Upper lobe of right lung (tissue), 1 donor: ENCODE data around the gene KCNJ8. TPM values are rescaled to one million over a fixed set of nuclear protein-coding genes. Genes with fewer than 3 reads are reported as not detected.
A peak's percentile ranks its signal among the peaks of the same experiment; 100 is the strongest.
"Not testable (repeated sequence)": the region's sequence is repeated elsewhere in the genome, so short reads cannot be mapped to it uniquely, and the experiment has no call there.

Source experiments
- ATAC-seq: fragments of 200-7000 bp; cut with Tn5 transposase; one replicate; pipeline ENCODE4 v1.9.1; 2020; ENCODE audit warnings: mild to moderate bottlenecking, moderate library complexity
- DNase-seq: peaks from one replicate; pipeline ENCODE4 v3.0.0-alpha.2; 2020
- H3K27ac ChIP-seq: fragments of 200-600 bp; one replicate; pipeline ENCODE4 v1.8.0; 2022
- H3K27me3 ChIP-seq: fragments of 200-600 bp; one replicate; pipeline ENCODE4 v1.8.0; 2022; ENCODE audit warnings: mild to moderate bottlenecking
- H3K36me3 ChIP-seq: fragments of 200-600 bp; one replicate; pipeline ENCODE4 v1.8.0; 2022
- H3K4me1 ChIP-seq: fragments of 200-600 bp; one replicate; pipeline ENCODE4 v1.8.0; 2022
- H3K4me3 ChIP-seq: fragments of 200-600 bp; one replicate; pipeline ENCODE4 v1.8.0; 2022; ENCODE audit warnings: mild to moderate bottlenecking
- H3K9me3 ChIP-seq: fragments of 200-600 bp; one replicate; pipeline ENCODE4 v1.8.0; 2022
- intact Hi-C: fragments of 100-400 bp; cut with DNase I; formaldehyde crosslinking; loops from one replicate; pipeline ENCODE4 v1.11.0; 2022
- total RNA-seq: library from RNA; stranded (reverse); fragmentation: NEBNext Ultra II Directional; extraction: Animal tissue kit (Norgen Biotek cat#: 25700); gene quantifications from one replicate; pipeline ENCODE4 v1.2.1, GENCODE V29; 2021
- TF ChIP-seq, protein P1 (sequence below): fragments of 200-600 bp; IDR thresholded peaks from one replicate; pipeline ENCODE4 v1.8.0; 2022; ENCODE audit warnings: antibody characterized with exemption
- donor health status: DM: no; HTN: yes; CAD: no; lungs with severe emphysema.

KCNJ8 gene
- total RNA-seq, 1 donor from 2014 or later = 20.9 TPM

DNA sequence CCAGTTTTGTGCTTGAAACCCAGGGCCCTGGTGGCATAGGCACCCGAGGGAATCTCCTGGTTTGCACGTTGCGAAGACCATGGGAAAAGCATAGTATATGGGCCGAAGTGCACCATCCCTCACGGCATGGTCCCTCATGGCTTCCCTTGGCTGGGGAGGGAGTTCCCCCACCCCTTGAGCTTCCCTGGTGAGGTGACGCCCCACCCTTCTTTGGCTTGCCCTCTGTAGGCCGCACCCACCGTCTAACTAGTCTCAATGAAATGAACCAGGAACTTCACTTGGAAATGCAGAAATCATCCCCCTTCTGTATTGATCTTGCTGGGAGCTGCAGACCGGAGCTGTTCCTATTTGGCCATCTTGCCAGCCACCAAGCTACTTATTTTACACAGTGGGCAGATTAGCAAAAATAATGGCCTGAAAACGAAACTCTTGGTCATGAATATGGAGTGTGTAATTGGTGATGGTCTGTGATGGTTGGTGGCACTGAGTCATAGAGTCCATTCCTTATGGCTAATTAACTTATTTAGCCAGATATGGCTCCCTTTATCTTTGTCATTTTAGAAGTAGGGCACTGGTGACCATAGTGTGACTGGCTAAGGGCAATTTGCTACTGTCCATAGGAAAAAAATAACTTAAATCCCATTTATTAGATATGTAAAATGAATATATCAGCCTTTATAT, 21.3 kb upstream of the KCNJ8 start:
- intact Hi-C loops = no loop called here
- no peak for ATAC-seq
- no peak for DNase-seq
- no peak overlapping the region for H3K4me3 ChIP-seq
- TF ChIP-seq, protein P1, sequence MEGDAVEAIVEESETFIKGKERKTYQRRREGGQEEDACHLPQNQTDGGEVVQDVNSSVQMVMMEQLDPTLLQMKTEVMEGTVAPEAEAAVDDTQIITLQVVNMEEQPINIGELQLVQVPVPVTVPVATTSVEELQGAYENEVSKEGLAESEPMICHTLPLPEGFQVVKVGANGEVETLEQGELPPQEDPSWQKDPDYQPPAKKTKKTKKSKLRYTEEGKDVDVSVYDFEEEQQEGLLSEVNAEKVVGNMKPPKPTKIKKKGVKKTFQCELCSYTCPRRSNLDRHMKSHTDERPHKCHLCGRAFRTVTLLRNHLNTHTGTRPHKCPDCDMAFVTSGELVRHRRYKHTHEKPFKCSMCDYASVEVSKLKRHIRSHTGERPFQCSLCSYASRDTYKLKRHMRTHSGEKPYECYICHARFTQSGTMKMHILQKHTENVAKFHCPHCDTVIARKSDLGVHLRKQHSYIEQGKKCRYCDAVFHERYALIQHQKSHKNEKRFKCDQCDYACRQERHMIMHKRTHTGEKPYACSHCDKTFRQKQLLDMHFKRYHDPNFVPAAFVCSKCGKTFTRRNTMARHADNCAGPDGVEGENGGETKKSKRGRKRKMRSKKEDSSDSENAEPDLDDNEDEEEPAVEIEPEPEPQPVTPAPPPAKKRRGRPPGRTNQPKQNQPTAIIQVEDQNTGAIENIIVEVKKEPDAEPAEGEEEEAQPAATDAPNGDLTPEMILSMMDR = no peak
- no peaks in the 10 kb centered on the region for H3K36me3 ChIP-seq
- H3K27me3 ChIP-seq = no peaks in the 10 kb centered on the region
- H3K9me3 ChIP-seq = no peaks in the 10 kb centered on the region
- H3K4me1 ChIP-seq = no peaks in the 10 kb centered on the region
- H3K27ac ChIP-seq = no peak overlapping the region

DNA sequence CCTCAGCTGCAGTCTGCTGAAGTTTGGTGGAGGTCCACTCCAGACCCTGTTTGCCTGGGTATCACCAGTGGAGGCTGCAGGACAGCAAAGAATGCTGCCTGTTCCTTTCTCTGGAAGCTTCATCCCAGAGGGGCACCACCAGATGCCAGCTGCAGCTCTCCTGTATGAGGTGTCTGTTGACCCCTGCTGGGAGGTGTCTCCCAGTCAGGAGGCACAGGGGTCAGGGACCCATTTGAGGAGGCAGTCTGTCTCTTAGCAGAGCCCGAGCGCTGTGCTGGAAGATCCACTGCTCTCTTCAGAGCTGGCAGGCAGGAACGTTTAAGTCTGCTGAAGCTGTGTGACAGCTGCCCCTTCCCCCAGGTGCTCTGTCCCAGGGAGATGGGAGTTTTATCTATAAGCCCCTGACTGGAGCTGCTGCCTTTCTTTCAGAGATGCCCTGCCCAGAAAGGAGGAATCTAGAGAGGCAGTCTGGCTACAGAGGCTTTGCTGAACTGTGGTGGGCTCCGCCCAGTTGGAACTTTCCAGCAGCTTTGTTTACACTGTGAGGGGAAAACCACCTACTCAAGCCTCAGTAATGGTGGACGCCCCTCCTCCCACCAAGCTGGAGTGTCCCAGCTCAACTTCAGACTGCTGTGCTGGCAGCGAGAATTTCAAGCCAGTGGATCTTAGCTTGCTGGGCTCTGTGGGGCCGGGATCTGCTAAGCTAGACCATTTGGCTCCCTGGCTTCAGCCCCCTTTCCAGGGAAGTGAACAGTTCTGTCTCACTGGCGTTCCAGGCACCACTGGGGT, 20.5 kb upstream of the KCNJ8 start:
- H3K4me1 ChIP-seq, H3K27ac ChIP-seq, intact Hi-C loops, H3K4me3 ChIP-seq, H3K27me3 ChIP-seq, ATAC-seq, H3K9me3 ChIP-seq, H3K36me3 ChIP-seq: not testable (repeated sequence)
- peak; percentile 76 for DNase-seq

DNA sequence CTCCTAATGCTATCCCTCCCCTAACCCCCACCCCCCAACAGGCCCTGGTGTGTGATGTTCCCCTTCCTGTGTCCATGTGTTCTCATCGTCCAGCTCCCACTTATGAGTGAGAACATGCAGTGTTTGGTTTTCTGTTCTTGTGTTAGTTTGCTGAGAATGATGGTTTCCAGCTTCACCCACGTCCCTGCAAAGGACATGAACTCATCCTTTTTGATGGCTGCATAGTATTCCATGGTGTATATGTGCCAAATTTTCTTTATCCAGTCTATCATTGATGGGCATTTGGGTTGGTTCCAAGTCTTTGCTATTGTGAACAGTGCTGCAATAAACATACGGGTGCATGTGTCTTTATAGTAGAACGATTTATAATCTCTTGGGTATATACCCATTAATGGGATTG, 15.2 kb upstream of the KCNJ8 start:
- intact Hi-C loops, H3K4me3 ChIP-seq, ATAC-seq, H3K9me3 ChIP-seq, H3K27me3 ChIP-seq, DNase-seq, H3K27ac ChIP-seq, H3K36me3 ChIP-seq: not testable (repeated sequence)
- H3K4me1 ChIP-seq = peaks cover 11% of the 10 kb centered on the region

DNA sequence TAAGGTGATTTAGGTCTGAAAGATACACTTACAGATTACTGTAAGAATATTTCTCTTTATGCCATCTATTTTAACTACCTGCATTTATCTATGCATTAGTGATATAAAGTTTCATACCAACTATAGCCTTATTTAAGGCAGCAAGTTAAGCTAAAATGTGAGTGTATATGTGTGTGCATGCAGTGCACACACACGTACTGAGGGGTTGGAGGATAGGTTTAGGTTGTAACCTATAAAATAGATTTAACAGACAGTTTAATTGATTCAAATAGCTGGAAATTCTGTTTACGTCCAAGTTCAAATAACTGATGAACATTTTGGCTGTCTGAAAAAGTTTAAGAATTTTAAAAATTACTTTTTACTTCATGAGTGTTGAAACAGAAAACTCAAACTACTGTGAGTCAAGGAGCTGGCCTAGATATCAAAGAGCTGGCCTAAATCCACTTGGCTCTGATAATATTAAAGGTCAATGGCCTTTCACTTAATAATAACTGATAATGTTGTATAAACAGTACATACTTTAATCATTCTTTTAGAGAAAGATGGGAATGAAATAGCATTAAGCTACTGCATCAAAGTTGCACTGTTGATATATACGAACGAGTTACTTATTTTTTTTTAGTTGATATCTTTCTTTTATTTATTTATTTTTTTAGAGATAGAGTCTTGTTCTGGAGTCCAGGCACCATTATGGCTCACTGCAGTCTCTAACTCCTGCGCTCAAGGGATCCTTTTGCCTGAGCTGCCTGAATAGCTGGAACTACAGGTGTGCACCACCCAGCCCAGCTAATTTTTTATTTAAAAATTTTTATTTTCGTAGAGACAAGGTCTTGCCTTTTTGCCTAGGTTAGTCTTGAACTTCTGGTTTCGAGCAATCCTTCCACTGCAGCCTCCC, 13.8 kb upstream of the KCNJ8 start:
- H3K36me3 ChIP-seq = no peaks in the 10 kb centered on the region
- peaks cover 11% of the 10 kb centered on the region for H3K4me1 ChIP-seq
- H3K27ac ChIP-seq = no peak overlapping the region
- ATAC-seq = peak; percentile 52
- TF ChIP-seq, protein P1 = no peak
- H3K4me3 ChIP-seq = no peak overlapping the region
- DNase-seq = no peak
- no peaks in the 10 kb centered on the region for H3K27me3 ChIP-seq
- intact Hi-C loops = no loop called here
- H3K9me3 ChIP-seq = no peaks in the 10 kb centered on the region

DNA sequence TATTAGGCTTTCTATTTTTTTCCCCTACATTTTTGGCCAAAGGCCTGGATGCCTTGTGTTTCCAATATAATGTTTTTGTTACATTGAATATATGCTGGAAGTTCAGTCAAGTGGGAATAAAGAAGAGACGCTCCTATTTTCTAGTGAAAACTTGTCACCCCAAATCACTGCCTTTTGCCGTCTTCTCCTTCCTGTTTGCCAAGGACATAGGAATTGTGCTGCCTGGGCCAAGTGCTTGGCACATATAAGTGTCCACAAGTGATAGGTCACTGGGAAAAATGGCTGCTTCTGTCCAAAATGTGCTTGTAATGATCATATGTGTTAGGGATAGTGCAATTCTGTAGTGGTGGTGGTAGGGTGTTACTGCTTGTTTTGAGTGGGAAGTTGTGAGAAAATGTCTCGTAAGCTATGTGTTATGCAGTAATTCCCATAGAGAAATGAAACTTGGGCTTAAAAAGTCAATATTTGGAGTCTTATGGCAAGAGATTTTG, 11.6 kb upstream of the KCNJ8 start:
- no peaks in the 10 kb centered on the region for H3K9me3 ChIP-seq
- peaks cover 11% of the 10 kb centered on the region for H3K4me1 ChIP-seq
- peak overlapping the region; percentile 25 for H3K27ac ChIP-seq
- intact Hi-C loops = no loop called here
- H3K27me3 ChIP-seq = no peaks in the 10 kb centered on the region
- DNase-seq = no peak
- H3K4me3 ChIP-seq = no peak overlapping the region
- TF ChIP-seq, protein P1 = no peak
- no peaks in the 10 kb centered on the region for H3K36me3 ChIP-seq
- ATAC-seq = no peak

DNA sequence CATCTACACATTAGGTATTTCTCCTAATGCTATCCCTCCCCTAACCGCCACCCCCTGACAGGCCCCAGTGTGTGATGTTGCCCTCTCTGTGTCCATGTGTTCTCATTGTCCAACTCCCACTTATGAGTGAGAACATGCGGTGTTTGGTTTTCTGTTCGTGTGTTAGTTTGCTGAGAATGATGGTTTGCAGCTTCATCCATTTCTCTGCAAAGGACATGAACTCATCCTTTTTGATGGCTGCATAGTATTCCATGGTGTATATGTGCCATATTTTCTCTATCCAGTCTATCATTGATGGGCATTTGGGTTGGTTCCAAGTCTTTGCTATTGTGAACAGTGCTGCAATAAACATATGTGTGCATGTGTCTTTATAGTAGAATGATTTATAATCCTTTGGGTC, 8.2 kb upstream of the KCNJ8 start:
- H3K36me3 ChIP-seq, H3K9me3 ChIP-seq, ATAC-seq, DNase-seq, H3K4me1 ChIP-seq, H3K4me3 ChIP-seq, H3K27me3 ChIP-seq, intact Hi-C loops, H3K27ac ChIP-seq: not testable (repeated sequence)
